Erythroblast (primary cell): ENCODE results near the gene ZNF649.

ENCODE experiments used
- GATA1 ChIP-seq: IDR thresholded peaks from 2 replicates; pipeline ENCODE4 v1.6.1; 2011; ENCODE audit warnings: low read depth, mild to moderate bottlenecking, control low read depth, low read length, moderate library complexity
- POLR2A ChIP-seq: IDR thresholded peaks from 2 replicates; pipeline ENCODE4 v1.6.1; 2011; ENCODE audit warnings: mild to moderate bottlenecking, low read length

GRCh38 chr19:51946602-51947001 is 41.8 kb upstream of the ZNF649 start:
- TF ChIP-seq POLR2A (no peak), GATA1 (no peak)
